HG02763 (cell line): Measurements from ENCODE around the gene PCYOX1L.

Experiments used
- ATAC-seq: cut with Tn5 transposase; IDR thresholded peaks from one replicate; pipeline ENCODE4 v1.9.1; 2021; ENCODE audit warnings: mild to moderate bottlenecking, moderate library complexity; ENCODE audit not compliant: unreplicated experiment

Gene PCYOX1L

DNA sequence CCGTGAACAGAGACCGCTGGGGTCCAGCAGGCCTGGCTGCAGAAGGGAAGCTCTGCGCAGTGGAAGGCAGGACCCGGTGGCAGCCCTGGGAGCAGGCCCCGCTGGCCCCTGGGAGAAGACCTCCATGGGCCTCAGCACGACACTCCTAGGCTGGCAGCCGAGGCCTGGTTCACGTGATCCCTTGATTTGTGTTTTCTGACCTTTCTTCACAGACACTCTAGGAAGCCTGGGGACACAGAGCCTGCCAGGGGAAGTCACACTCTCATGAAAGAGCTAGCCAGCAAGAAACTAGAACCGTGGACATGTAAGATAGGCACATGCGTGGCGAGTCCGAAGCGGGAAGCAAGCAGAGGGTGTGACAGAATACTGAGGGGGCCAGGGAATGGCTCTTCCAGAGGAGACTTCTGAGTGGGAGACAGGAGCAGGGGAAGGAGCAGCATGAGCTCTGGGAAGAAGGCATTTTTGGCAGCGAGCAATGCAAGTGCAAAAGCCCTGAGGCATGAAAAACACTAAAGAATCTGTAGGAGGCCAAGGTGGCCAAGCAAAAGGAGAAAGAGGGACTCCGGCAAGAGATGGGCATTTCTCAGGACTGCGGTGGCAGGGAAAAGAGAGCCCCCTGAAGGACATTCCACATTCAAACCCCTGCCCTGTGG is 47.8 kb downstream of the PCYOX1L start:
- ATAC-seq, result no peak

DNA sequence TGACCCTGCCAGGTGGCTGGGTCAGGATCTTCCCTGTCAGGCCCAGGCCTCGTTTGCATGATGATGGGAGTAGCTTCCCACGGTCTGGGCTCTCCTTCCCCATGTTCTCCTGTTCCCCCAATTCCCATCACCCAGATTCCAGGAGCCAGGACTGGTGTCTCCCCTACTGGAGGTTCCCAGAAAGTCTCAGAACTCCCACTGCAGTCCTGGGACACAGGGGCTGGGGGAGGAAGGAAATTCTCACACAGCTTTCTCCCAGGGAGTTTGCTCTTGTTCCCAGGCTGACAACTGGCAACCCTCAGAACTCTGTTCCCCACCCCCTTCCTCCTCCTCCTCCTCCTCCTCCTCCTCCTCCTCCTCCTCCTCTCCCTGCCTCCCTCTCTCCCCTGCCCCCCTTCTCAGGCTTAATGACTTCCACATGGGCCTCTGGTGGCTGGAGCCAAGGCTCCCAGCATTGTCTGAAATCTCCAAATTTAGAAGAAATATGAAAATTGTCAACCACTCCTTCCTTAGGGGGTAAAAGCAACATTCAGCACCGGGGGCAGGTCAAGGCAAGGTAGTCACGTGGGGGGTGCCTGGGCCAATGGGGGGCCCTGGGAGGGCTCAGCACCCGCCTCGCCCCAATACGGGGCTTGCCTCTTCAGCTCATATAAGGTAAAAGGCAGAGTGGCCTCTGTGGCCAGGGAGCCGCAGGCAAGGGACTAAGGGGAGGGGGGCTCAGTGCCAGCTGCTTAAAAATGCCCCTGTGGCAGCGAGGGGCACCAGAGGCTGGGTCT is 48.5 kb downstream of the PCYOX1L start:
- no peak for ATAC-seq

DNA sequence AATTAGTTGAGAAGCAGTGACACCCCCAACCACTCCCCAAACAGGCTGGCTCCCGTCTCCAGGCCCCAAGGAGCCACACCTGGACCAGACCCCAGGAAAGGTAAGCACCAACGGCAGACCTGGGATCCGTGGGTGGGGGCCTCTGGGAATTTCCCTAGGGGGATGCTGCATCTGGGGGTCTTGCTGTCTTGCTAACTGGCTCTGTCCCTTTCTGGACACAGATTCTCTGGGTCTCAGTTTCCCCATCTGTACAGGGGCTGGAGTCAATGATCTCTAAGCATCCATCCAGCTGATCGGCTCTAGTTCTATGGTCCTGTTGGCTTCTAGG is 49.1 kb downstream of the PCYOX1L start:
- ATAC-seq, result no peak

DNA sequence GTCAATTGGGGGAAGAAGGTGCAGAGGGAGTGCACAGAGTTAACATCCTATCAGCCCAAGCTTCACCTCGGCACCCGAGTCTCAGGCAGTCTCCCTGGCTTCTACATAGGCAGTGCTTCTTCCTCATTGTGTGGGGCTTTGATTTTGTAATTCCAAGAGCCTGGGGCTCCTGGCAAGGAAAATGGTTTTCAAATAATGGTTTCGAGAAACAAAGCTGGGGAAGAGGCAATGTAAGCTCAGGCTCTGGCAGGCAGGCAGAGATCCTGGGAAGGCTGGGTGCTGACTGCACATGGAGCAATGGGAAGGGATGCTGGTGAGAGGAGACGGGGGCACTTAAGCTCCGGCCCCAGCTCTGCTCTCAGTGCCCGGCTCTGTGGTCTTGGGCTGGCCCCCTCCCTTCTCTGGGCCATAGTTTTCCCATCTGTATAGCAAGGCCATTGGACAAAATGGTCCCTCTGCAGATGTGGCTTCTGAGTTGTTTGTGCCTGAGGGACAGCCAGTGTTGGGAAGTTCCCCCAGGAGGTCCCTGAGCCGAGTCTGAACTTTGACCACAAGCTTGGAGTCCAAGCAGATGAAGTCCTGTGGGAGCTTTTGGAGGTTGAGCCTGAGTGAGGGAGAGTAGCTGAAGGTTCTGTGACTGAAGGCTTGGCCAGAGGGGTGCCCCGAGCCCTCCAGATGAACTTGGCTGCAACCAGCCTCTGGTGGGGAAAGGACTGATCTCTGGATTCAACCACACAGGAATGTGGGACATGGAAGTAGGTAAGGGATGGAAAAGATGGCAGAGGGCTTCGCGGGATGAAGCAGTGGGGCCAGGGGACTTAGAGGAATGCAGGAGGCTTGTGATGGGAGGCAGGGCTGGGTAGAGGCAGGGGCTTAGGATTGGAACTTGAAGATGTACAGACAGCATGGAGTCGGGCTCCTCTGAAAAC is 49.7 kb downstream of the PCYOX1L start:
- no peak for ATAC-seq

DNA sequence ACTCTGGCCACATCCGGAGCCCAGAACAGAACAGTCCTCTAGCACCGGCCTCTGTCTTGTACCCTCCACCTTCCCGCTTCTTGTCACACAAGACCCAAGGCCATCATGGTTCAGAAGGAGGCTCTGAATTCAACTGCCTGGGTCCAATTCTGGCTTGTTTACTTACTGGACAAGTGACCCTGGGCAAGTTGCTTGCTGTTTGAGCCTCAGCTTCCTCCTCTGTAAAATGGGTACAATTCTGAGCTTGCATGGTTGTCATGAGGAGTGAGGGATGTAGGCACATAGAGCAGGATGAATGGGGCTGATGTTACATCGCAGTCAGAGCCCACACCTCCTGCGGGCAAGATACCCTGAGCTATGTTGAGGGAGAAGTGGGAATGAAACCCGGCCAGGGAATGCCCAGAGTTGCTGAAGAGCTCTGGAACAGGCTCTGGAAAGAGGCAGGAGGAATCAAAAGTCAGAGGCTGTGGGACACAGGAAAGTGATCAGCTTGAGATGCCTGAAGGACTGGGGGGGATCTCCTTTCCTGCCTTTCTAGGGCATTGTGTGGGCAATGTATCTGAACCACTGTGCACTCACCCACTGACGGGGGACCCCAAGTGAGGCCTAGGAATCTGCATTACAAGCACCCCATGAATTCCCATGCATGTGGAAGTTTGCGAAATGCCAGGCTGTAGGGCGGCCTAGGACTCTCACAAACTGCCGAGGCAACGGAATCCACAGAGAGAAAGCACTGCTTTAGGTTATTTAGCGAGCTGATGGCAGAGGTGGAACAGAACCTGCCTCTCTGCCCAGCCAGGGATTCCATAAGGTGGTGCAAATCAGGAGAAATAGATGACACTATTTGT is 50.6 kb downstream of the PCYOX1L start:
- ATAC-seq, result no peak

DNA sequence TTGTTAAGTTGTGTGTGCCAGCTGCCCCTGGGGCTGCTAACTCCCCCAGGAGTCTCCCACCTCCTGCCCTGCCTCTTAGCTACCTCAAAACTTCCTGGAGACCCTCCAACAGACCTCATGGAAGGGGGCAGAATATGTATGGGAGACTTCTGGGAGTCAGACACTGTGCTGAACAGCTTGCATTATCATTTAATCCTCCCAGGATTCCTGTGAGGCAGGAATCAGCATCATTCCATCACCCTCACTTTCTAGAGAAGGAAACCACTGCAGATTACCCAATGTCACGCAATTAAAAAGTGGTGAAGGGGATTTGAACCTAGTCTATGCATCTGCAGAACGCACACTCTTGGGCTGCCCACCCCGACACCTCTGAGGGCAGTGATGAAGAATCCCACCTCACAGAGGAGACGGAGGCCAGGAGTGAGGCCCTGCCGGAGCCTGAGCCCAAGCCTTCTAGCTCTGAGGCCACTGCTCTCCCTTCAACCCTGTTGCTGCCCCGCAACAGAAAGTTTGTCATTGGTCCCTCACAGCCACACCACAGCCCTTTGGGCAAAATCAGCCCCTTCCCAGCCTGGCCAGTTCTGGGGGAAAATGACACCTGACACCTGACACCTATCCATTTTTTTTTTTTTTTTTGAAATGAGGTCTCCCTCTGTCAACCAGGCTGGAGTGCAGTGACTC is 51.6 kb downstream of the PCYOX1L start:
- ATAC-seq, result no peak

DNA sequence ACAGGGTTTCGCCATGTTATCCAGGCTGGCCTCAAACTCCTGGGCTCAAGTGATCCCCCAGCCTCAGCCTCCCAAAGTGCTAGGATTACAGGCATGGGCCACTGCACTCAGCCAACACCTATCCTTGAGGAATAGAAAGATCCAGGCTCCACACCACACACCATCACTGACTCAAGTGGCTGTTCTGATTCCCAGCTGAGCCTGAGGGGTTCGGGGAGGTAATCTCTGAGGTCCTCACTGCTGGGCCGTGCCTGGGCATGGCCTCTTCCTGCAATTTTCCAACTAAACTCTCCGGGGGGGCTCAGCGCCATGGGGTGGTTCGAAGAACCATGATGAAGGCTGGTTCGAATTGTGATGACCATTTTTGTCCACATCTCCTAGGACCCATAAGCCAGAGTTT is 52.2 kb downstream of the PCYOX1L start:
- ATAC-seq, result no peak

DNA sequence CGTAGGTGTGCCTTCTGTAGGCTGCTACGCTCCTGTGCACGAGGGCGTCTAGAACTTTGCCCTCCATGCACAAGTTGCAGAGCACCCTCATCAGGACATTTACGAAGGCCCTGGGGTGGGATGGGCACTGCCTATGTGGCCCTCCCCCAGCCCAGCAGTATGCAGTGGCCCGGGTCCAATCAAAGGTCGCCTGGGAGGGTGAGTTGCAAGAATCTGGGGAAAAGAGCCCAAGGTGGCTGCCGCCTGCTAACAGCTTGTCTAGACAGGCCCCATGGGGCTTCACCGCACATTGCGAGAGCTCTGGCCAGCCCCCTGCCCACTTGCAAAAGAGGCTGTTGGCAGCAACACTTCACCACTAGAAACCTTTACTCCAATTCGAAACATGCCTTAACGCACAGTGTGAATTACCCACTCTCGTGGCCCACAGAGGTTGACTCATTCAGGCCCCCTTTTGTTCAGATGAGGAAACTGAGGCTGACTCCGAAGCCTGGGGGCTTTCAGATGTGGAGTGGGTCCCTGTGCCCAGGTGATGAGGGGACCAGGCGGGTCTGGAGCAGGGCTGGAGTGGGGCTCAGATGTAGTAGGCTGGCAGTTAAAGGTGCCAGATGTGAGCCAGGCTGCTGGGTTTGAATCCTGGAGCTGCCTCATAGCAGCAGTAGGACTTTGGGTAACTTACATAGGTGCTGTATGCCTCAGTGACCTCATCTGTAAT is 53.0 kb downstream of the PCYOX1L start:
- no peak for ATAC-seq

DNA sequence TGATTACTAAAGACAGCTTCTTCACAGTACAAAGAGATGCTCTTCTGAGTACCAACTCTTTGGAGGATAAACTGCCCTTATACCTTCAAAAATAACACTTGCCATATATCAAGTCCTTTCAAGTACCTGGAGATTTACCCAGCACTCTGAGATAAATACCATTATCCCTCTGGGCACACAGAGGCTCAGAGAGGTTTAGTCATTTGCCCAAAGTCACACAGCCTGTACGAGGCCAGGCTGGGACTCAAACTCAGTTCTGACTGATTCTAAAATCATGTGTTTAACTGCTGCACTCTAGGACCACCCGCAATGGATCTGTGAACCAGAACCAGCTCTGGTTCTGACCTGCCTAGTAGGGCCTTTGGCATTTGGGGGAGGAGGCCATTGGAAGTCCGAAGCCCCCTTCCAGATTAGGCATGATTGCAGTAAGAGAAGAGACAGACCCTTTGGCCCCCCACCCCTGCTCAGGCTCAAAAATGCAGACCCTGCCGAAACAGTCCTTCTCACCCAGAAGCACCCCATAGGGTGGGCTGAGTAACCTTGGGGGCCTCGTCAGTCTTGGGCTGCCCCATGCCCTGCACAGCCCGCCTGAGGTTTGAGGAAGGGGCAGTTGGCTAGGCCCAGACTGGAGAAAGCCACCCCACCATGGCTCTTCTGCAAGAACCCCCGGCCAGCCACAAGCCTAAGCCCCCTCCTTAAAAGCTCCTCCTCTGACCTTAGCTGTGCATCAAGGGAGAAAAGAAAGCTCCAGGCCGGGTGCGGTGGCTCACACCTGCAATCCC is 54.1 kb downstream of the PCYOX1L start:
- ATAC-seq, result no peak

DNA sequence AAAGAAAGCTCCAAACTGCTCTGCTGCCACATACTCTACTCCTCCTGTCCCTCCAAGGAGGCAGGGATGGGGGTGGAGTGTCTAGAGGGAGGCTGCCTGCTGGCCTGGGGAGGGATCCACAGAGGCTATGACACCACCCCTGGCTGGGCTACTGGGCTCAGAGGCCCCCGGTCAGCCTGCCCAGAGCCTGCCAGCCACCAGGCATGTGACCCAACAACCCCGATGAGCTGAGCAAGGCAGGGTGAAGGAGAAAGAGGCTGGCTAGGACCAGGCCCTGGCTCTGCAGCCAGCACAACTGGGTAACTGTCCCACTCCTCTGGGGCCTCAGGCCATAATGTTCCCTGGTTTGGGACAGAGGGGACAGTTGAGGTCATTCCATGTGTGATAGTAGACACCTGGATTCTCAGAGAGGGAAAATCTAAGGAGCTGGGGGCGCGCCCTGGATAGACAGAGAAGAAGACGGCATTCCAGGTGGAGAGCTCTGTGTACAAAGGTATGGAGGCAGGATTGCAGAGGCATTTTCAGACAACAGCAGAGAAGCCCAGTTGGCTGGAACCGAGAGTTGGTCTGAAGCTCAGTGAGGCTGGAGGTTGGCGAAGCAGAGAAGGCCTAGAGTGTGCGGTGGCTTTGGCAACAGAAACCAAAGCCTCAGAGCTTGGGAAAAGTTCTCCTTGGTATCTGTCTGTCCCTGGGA is 55.1 kb downstream of the PCYOX1L start:
- no peak for ATAC-seq

DNA sequence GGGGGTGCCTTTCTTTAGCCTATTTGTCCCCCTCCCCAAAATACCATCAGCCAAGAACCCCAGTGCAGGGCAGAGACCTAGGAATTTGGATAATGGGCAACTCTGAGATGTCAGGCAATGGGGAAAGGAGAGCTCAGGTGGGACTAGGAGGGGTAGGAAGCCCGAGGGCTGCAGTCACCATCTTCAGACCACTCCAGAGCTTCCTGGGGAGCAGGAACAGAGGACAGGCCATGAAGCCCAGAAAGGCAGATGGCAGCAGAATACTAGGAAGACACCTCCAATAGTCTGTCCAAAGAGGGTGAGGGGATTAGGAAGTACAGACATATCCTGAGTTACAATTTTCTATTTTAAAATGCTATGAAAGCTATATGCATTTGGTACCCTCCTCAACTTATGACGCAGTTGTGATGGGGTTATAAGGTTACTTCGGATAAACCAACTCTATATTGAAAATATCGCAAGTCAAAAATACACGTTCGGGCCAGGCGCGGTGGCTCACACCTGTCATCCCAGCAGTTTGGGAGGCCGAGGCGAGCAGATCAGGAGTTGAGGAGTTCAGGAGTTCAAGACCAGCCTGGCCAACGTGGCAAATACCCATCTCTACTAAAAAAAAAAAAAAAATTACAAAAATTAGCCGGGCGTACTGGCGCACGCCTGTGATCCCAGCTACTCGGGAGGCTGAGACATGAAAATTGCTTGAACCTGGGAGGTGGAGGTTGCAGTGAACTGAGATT is 55.8 kb downstream of the PCYOX1L start:
- no peak for ATAC-seq

DNA sequence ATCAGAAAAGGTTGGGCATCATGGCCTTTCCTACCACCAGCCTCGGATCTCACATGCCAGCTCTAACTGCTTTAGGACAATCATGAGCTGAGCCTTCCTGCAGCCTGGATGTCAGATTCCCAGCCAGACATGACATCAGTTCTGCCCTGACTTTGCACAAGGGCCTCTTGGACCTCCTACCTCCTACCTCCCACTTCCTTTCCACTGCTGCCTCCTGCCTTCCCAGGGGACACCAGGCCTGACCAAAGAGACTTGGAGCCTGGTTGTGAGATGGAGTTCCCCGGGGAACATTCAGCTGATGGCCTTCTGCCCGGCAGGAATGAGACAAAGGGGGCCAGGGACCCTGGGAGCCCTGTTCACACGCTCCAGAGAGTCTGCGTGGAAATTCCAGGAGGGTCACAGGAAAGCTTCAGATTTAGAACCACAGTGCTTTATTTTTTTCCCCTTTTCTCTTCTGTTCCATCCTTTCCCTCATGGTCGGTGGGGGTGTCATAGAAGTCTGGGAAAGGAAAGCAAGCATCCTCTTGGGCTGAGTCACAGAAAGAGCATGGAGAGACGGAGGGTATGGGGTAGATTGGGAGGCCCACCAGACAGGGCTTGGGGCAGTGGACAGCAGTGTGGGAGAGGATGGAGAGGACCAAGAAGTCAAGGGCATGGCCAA is 56.7 kb downstream of the PCYOX1L start:
- ATAC-seq, result no peak

DNA sequence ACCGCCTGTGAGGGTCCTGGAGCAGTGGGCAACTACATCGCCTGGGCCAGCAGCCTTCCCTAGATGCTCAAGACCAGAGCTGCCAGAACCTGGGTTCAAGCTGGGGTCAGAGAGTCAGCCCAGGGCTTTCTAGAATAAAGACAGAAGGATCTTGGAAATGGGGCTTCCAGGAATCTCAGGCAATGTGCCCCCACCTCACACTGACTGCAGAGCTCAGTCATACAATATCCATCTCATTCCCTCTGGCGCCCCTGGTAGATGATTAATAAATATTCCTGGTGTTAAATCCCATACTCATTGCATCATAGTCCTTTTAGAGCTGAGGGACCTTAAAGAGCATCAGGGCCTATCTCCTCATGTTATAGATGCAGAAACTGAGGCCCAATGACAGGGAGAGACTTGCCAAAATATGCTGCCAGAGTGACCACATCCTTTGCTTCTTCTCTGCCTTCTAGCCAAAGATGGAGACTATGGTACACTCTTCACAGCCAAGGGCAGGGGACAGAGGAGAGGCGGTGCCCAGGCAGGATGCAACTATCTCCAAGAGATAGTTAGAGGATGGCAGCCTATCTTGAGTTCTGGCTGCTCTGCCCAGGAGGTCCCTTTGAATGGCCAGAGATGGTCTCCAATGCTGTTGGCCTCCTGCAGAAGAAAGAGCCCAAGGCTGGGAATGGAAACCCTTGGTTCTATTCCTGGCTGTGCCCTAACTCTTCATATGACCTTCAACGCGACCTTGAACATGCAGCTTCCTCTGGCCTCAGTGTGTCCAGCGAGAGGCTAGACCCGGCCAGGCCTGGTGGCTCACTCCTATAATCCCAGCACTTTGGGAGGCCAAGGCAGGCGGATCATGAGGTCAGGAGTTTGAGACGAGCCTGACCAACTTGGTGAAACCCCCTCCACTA is 57.5 kb downstream of the PCYOX1L start:
- ATAC-seq, result no peak

DNA sequence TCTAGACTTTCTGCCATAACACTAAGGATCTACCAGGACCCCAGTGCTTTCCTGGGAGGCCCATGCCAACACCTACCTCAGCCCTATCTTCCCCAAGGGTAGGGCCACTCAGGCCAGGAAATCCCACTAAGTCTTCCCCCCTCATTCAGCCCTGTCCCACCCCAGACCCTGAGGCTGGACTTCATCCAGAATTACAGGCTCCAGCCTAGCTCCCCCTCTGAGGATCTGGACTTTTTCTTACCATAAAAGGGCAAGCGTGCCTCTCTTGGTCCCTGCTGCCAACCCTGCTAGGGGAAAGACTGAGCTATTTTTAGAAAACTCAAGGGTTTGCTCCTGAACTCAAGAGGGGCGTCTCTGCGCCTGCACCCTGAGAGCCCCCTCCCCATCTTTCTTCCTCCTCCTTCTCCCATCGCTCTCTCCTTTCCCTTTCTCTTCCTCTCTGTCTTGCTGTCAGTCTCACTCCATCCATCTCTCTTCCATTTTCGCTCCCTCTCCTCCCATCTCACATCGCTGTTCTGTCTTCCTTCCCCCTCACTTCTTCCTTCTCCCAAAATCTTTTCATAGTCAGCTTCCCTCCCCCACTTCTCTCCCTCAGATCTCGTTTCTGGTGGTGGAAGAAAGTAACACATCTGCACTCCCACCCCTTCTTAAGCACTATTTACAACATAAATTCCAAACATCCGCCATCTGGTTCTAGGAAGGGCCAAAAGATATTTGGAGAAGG is 59.3 kb downstream of the PCYOX1L start:
- no peak for ATAC-seq

DNA sequence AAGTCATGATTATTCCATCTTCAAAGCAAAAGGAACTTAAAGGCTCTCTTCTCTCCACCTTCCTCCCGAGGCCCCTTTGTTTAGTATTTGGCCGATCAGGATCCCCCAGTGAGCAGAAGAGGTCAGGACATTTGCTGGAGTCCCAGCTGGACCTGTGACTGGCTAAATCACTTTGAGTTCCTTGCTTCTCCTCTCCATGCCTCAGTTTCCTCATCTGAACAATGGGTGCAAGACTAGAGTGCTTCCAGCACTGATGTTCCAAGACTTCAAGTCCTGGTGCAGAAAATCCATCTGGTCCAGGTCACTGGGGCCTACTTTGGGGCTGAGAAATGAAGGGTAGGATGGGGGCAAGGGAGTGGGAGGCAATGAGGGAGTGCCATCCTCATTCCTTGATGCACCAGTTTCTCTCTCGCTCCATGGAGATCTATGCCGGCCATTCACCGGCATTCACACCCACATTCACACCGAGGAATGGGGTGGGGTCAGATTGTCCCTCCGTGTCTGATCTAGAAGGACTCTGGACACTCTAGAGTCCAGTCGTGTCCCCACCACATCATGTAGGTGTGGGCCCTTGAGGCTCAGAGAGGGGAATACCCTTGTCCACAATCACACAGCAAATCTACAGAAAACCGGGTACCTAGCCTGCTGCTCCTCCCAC is 60.0 kb downstream of the PCYOX1L start:
- no peak for ATAC-seq
